ENCODE data around the gene SHCBP1L. TPM values are rescaled to one million over a fixed set of nuclear protein-coding genes. Genes with fewer than 3 reads are reported as not detected.

Gene SHCBP1L
- under 1 TPM in 1 of 3 donors, not detected in 2; 0.12 TPM for polyA plus RNA-seq

GRCh38 chr1:182952677-182953444 is at the start of gene SHCBP1L:
TSS of gene SHCBP1L (minus strand) at chr1:182953166. CDS start at chr1:182953133, 33 bp downstream.
- no peak within 1 kb of the TSS for H3K27ac ChIP-seq (ENCODE audit: low read depth, low read length)
- WGBS, 3 donors = 28 to 35% (median 30%) methylated on average over 67 to 79 of the region's 79 CpGs

- no peak overlapping the region for H3K27ac ChIP-seq (ENCODE audit: low read depth, low read length)
These were observed 49.3 kb upstream of the SHCBP1L start for GRCh38 chr1:183002267-183002666.

GRCh38 chr1:183000167-183000962 is 47.4 kb upstream of the SHCBP1L start:
- WGBS, 3 donors = 74 to 85% (median 76%) methylated on average over 4 of the region's 4 CpGs
- H3K27ac ChIP-seq (ENCODE audit: low read depth, low read length) = no peak overlapping the region

- H3K27ac ChIP-seq (ENCODE audit: low read depth, low read length) = no peak overlapping the region
These were observed 45.5 kb upstream of the SHCBP1L start for GRCh38 chr1:182998482-182998881.

GRCh38 chr1:182996816-182997215 is 43.9 kb upstream of the SHCBP1L start:
- H3K27ac ChIP-seq (ENCODE audit: low read depth, low read length) = no peak overlapping the region
- WGBS, 3 donors = 42 to 92% (median 52%) methylated on average over 1 of the region's 1 CpG

GRCh38 chr1:182995894-182996293 is 42.9 kb upstream of the SHCBP1L start:
- WGBS, 3 donors = 52 to 71% (median 54%) methylated on average over 4 of the region's 4 CpGs

GRCh38 chr1:182993746-182994145 is 40.8 kb upstream of the SHCBP1L start:
- H3K27ac ChIP-seq (ENCODE audit: low read depth, low read length) = no peak overlapping the region

More at GRCh38 chr1:182995894-182996293, 42.9 kb upstream of the SHCBP1L start:
- no peak overlapping the region for H3K27ac ChIP-seq (ENCODE audit: low read depth, low read length)

- no peak overlapping the region for H3K27ac ChIP-seq (ENCODE audit: low read depth, low read length)
- WGBS, 3 donors = 79 to 83% (median 81%) methylated on average over 7 of the region's 7 CpGs
These were observed 37.6 kb upstream of the SHCBP1L start for GRCh38 chr1:182990413-182991144.

- 88 to 90% (median 89%) methylated on average over 1 of the region's 1 CpG for WGBS, 3 donors
- H3K27ac ChIP-seq (ENCODE audit: low read depth, low read length) = no peak overlapping the region
These were observed 32.9 kb upstream of the SHCBP1L start for GRCh38 chr1:182985876-182986275.

- WGBS, 3 donors = 87 to 100% (median 94%) methylated on average over 1 of the region's 1 CpG
- no peak overlapping the region for H3K27ac ChIP-seq (ENCODE audit: low read depth, low read length)
These were observed 31.7 kb upstream of the SHCBP1L start for GRCh38 chr1:182984621-182985020.

- 95 to 96% (median 96%) methylated on average over 7 of the region's 7 CpGs for WGBS, 3 donors
- H3K27ac ChIP-seq (ENCODE audit: low read depth, low read length) = no peak overlapping the region
These were observed 31.2 kb upstream of the SHCBP1L start for GRCh38 chr1:182984138-182984537.

GRCh38 chr1:182978151-182978853 is 25.3 kb upstream of the SHCBP1L start:
- WGBS, 3 donors = 86 to 92% (median 90%) methylated on average over 6 of the region's 6 CpGs
- H3K27ac ChIP-seq (ENCODE audit: low read depth, low read length) = no peak overlapping the region

GRCh38 chr1:182977480-182977879 is 24.5 kb upstream of the SHCBP1L start:
- 91 to 95% (median 93%) methylated on average over 2 of the region's 2 CpGs for WGBS, 3 donors
- no peak overlapping the region for H3K27ac ChIP-seq (ENCODE audit: low read depth, low read length)

- H3K27ac ChIP-seq (ENCODE audit: low read depth, low read length) = no peak overlapping the region
- WGBS, 3 donors = 79 to 90% (median 88%) methylated on average over 2 of the region's 2 CpGs
These were observed 21.7 kb upstream of the SHCBP1L start for GRCh38 chr1:182974506-182975191.

- 78 to 82% (median 80%) methylated on average over 6 of the region's 6 CpGs for WGBS, 3 donors
- H3K27ac ChIP-seq (ENCODE audit: low read depth, low read length) = no peak overlapping the region
These were observed 19.9 kb upstream of the SHCBP1L start for GRCh38 chr1:182972829-182973228.

GRCh38 chr1:182972231-182972630 is 19.3 kb upstream of the SHCBP1L start:
- 78 to 84% (median 80%) methylated on average over 2 of the region's 2 CpGs for WGBS, 3 donors
- H3K27ac ChIP-seq (ENCODE audit: low read depth, low read length) = no peak overlapping the region

- H3K27ac ChIP-seq (ENCODE audit: low read depth, low read length) = no peak overlapping the region
- WGBS, 3 donors = 82 to 90% (median 83%) methylated on average over 1 of the region's 1 CpG
These were observed 18.3 kb upstream of the SHCBP1L start for GRCh38 chr1:182971219-182971618.

Measured in adipose tissue (tissue), 3 donors.